Renal cortex interstitium (tissue), 15 donors: ENCODE measurements around the gene RAMACL. TPM values are rescaled to one million over a fixed set of nuclear protein-coding genes. Genes with fewer than 3 reads are reported as not detected.
"Not testable (repeated sequence)": the region's sequence is repeated elsewhere in the genome, so short reads cannot be mapped to it uniquely, and the experiment has no call there.

Experiments
- DNase-seq, 11 donors: peaks; one replicate each; pipeline ENCODE4 v3.0.0-alpha.2; 2013; ENCODE audit warnings: low read depth in 9 of 11, low spot score in 4 of 11; ENCODE audit errors: extremely low read depth in 1 of 11
- long read RNA-seq, 16 experiments: transcript quantifications; one replicate each; lab custom pipeline, GENCODE V29; 2026
- polyA plus RNA-seq, 3 donors: library from polyadenylated mRNA; unstranded; fragments of 120-200 nt; gene quantifications; one replicate each; pipeline ENCODE4 v1.2.1, GENCODE V29; 2013; ENCODE audit not compliant: insufficient read length in 3 of 3

The RAMACL gene
- polyA plus RNA-seq: under 1 TPM; 0.14 to 0.26 (median 0.18) TPM
- long read RNA-seq, donor 1, transcript RAMACL-201 (1 exons, 1,991 nt): major isoform, 35 of 35 reads
- long read RNA-seq, donor 1, partial matches to known transcripts: 0 of 35 reads
- long read RNA-seq, donor 1, other reads (novel, unspliced or antisense): 0 of 35 reads
- long read RNA-seq, donor 2, transcript RAMACL-201 (1 exons, 1,991 nt): major isoform, 27 of 27 reads
- long read RNA-seq, donor 2, partial matches to known transcripts: 0 of 27 reads
- long read RNA-seq, donor 2, other reads (novel, unspliced or antisense): 0 of 27 reads
- long read RNA-seq, donor 3, transcript RAMACL-201 (1 exons, 1,991 nt): major isoform, 47 of 47 reads
- long read RNA-seq, donor 3, partial matches to known transcripts: 0 of 47 reads
- long read RNA-seq, donor 3, other reads (novel, unspliced or antisense): 0 of 47 reads
- long read RNA-seq, donor 4, transcript RAMACL-201 (1 exons, 1,991 nt): major isoform, 30 of 30 reads
- long read RNA-seq, donor 4, partial matches to known transcripts: 0 of 30 reads
- long read RNA-seq, donor 4, other reads (novel, unspliced or antisense): 0 of 30 reads
- long read RNA-seq, donor 5: 0 reads
- long read RNA-seq, donor 6, transcript RAMACL-201 (1 exons, 1,991 nt): major isoform, 27 of 27 reads
- long read RNA-seq, donor 6, partial matches to known transcripts: 0 of 27 reads
- long read RNA-seq, donor 6, other reads (novel, unspliced or antisense): 0 of 27 reads
- long read RNA-seq, donor 7, transcript RAMACL-201 (1 exons, 1,991 nt): major isoform, 48 of 48 reads
- long read RNA-seq, donor 7, partial matches to known transcripts: 0 of 48 reads
- long read RNA-seq, donor 7, other reads (novel, unspliced or antisense): 0 of 48 reads
- long read RNA-seq, donor 8: 0 reads
- long read RNA-seq, donor 9, transcript RAMACL-201 (1 exons, 1,991 nt): major isoform, 27 of 27 reads
- long read RNA-seq, donor 9, partial matches to known transcripts: 0 of 27 reads
- long read RNA-seq, donor 9, other reads (novel, unspliced or antisense): 0 of 27 reads
- long read RNA-seq, donor 10, transcript RAMACL-201 (1 exons, 1,991 nt): major isoform, 37 of 37 reads
- long read RNA-seq, donor 10, partial matches to known transcripts: 0 of 37 reads
- long read RNA-seq, donor 10, other reads (novel, unspliced or antisense): 0 of 37 reads
- long read RNA-seq, donor 11, transcript RAMACL-201 (1 exons, 1,991 nt): major isoform, 26 of 26 reads
- long read RNA-seq, donor 11, partial matches to known transcripts: 0 of 26 reads
- long read RNA-seq, donor 11, other reads (novel, unspliced or antisense): 0 of 26 reads
- long read RNA-seq, donor 12, transcript RAMACL-201 (1 exons, 1,991 nt): major isoform, 27 of 27 reads
- long read RNA-seq, donor 12, partial matches to known transcripts: 0 of 27 reads
- long read RNA-seq, donor 12, other reads (novel, unspliced or antisense): 0 of 27 reads
- long read RNA-seq, donor 13: 0 reads
- long read RNA-seq, donor 14, transcript RAMACL-201 (1 exons, 1,991 nt): major isoform, 36 of 36 reads
- long read RNA-seq, donor 14, partial matches to known transcripts: 0 of 36 reads
- long read RNA-seq, donor 14, other reads (novel, unspliced or antisense): 0 of 36 reads
- long read RNA-seq, donor 15, transcript RAMACL-201 (1 exons, 1,991 nt): major isoform, 7 of 7 reads
- long read RNA-seq, donor 15, partial matches to known transcripts: 0 of 7 reads
- long read RNA-seq, donor 15, other reads (novel, unspliced or antisense): 0 of 7 reads
- long read RNA-seq, donor 16, transcript RAMACL-201 (1 exons, 1,991 nt): major isoform, 75 of 75 reads
- long read RNA-seq, donor 16, partial matches to known transcripts: 0 of 75 reads
- long read RNA-seq, donor 16, other reads (novel, unspliced or antisense): 0 of 75 reads

DNA sequence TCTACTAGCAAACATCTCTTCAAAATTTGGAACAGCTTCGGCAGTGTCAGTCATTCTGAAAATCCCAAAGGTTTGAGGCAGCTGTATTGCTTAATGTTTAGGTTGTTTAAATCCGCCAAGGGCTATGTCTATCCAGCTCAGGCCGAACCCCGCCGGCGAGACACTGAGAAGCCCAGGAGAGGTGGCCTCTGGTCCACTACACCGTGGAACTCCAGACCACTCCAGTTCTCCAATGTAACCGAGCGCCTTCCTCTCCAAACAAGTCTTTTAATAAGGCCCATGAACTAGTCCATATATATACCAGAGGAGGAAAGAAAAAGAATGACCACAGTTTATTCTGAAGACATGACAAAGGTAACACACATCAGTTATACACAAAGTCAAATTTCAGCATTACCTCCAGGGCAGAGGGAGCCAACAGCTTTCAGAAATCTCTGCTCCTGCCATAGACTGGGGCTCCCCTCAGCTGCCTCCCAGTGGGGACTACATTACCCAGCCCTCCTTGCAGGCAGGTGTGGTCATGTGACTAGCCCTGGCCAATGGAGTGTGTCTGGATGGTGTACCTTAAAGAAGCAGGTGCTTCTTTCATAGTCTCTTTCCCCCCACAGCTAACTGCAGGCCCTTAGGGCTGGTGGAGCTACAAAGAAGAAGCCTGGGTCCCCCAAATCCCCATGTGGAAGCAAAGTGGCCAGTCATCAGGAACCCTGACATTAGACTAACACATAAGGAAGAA is at the start of gene RAMACL:
RAMACL (minus strand) TSS at position 255 of the 733 bp plus-strand sequence; CDS start at position 54, 201 bp downstream.
- no peak for DNase-seq

DNA sequence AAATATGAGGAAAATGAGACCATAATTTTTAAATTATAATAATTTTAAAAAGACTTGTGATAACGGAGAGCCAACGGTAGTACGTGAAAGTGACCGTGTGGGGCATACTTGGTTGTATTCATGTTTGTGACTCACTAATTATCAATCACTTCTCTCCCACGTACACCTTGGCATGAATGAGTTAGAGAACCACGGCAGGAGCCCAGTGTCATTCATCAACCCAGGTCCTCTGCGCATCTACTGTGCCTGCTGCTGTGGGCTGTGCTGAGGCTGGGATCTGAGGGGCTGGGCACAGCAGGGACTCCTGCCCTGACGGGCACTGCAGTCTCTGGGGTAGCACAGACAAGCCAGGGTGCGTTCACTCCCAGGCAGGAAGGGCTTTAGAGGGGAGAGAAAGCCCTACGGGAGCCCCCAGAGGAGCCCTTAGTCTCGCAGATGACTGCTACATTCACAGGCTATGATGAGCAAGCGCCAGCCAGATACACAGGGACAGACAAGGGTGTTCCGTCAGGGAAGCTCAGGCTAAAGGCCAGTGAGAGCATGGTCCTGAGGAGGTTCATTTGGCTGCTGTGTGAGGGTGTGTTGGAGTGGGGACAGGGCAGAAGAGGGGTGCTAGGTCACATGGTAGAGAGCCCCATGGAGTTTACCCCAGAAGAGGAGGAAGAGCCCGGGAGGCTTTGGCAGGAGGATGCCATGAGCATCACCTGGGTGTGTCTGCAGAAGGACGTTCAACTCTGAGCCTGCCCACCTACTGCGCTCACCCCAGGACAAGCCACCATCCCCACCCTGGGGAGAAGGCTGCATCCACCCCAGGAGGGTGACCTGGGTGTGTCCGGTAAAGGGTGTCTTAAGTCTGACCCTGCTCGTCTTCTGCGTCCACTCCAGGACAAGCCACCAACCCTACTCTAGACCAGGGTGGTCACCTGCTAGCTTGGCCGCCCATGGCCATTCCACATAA is 48.8 kb upstream of the RAMACL start:
- DNase-seq: no peak

DNA sequence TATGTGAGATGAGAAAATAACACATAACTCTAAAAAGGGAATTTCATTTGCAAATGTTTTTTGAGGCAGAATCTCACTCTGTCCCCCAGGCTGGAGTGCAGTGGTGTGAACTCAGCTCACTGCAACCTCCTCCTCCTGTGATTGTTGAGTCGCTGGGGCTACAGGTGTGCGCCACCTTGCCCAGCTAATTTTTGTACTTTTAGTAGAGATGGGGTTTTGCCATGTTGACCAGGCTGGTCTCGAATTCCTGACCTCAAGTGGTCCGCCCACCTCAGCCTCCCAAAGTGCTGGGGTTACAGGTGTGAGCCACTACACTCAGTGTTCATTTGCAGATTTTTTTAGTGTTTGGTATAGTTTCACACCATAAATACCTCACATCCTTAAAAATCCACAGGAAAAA is 48.1 kb upstream of the RAMACL start:
- DNase-seq: not testable (repeated sequence)

DNA sequence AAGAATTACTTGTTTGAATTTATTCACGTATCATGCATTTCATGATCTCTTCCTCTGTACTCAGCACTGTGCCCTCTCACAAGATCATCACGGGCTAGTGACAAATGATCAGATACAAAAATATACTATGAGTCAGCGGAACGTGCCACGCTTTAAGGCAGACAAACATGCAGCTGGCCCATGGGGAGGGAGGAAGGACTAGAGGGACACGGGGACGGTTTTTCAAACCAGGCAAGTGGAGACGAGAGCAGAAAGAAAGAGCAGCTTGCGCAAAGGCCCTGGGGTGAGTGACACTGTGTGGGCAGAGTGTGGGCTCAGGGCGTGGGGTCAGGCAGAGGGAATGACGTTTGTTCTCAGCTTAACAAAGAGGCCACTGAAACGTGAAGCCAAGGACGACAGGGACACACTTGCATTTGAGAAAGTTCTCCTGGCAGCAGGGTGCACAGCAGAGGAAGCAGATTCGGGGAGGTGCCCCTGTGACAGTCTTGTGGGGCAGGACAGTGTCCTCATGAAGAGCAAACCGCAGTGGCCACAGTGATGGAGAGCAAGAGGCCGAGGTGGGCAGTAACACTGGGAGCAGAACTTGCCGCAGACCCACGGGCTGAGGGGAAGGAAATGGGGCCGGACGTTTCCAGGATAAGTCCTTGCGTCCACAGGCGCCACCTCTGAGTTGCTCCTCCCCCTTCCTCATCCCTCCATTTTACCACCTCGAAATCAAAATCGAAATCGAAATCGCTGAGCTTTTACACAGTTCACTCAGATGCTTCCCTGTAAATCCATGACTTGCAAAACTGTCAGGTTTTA is 47.5 kb upstream of the RAMACL start:
- DNase-seq: no peak

DNA sequence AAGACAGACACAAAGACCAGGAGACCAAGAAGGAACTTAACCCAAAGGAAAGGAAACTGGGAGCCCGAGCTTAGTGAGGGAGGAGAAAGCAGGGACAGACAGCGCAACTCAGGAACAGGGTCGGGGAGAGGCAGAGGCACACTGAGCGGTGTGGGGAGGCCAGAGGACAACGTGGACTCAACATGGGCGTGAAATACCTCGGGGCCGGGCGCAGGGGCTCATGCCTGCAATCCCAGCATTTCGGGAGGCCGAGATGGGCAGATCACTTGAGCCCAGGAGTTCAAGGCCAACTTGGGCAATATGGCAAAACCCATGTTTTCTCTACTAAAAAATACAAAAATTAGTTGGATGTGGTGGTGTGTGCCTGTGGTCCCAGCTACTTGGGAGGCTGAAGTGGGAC is 46.3 kb upstream of the RAMACL start:
- DNase-seq: no peak

DNA sequence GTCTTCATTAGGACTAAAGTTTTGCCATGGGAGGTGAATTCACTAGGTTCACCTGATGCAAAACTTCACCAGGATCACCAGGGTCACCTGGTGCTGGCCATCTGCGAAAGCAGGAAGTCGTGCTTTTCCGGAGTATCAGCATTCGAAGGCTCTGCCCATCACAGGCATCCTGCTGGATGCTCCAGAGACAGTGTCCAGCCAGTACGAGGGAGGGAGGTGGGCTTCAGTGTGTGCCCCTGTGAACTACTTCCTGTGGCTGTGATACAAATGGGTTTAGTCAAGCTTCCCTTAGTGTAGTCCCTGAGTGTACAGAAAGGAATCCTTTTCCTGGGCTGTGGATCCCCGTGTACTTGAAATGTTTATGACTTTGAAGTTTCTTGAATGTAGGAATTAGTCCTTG is 44.0 kb upstream of the RAMACL start:
- no peak for DNase-seq

DNA sequence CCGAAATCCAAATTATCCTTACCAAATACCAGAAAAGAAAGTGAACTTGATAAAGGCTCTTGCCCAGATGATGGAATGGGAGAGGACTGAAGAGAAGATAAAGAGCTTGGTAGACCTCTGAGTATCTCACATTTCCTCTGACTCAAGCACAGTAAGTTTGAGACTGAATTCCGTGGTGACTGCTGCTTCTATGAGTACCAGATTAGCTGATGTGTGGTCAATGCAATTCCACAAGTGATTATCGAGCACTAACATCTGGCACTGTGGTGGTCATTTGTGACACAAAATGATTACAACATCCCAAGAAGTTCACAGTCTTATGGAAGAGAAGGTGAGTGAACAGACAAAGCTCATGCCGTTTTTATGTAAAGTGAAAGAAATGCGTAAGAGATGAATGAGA is 43.1 kb upstream of the RAMACL start:
- no peak for DNase-seq

DNA sequence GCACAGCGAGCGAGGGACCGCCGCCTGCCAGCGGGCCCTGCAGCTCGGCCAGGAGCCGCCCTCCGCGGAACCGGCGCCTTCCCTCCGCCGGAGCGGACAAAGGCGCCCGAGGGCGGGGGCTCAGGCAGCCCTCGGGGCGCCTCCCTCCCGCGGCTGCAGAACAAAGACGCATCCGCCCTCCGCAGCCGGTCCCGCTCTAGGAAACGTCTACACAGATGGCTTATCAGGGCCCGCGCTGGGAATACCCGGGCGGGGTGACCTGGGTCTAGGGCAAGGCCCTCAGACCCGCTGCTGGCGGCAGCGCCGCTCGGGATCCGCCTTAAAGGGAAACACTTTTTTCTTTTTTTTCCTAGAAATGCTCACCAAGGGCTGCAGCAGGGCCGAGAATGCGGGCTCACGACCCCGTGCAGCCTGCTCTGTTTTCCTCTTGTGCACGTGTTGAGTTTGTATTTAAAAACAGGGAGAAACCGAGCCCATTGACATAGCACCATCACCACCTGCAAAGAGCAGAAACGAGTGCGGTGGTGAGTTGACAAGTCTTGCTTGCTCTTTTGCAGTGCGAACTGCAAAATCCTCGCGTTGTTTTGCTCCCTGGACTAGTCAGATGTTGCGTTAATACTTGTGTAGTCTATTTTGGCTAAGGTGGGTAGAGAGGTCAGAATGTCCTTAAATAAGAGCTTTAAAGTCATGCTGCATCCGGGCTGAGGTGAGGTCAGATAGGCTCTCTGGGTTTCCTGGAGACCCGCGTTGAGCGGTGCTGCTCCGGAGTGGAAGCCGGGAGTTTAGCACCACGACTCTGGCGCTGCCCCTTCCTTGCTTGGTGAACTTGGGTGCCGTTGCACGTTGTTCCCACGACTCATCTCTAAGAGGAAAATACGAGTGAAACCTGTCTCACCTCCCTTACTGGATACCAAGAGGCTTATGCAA is 41.7 kb upstream of the RAMACL start:
- peak in 2 of 11 donors; percentile 47 to 60 for DNase-seq

DNA sequence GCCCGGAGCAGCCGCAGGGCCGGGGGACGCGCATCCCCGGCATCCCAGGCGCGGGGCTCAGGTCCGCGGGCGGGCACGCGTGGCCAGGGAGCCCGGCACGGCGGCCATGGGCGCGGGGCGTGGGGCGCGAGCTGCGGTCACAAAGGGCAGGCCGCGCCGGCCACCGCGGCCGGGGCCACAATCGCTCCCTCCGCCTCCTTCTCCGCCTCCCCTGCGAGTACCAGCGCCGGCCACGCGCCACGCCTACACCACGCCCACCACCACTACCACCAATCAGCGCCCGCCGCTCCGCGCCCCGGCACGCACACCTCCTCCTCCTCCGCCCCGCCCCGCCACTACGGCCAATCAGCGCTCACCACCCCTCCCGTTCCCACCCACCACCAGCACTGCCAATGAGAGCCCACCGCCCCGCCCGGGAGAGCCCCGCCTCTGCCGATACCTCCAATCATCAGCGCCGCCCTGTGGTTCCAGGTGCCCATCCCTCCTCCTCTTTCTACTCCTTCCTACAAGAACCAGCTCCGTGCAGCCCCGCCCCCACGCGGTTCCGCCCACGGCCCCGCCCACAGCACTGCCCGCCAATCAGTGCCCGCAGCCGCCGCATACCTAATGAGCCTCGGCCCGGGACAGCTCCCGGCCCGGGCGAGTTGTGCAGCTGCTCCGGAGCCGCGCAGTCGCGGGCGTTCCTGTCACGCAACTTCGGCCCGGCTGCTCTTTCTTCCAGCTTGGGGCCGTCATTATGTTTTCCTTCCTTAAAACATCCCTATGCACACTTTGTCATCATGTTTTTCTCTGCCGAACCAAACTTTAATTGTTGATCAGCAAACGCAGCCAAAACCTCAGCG is 40.8 kb upstream of the RAMACL start, which contains the start of gene RPS6KA2:
RPS6KA2 (minus strand) TSS at position 219 of the 842 bp plus-strand sequence. CDS start 232 bp downstream, outside the sequence.
- peak; percentile 93 to 100 (median 99) for DNase-seq

DNA sequence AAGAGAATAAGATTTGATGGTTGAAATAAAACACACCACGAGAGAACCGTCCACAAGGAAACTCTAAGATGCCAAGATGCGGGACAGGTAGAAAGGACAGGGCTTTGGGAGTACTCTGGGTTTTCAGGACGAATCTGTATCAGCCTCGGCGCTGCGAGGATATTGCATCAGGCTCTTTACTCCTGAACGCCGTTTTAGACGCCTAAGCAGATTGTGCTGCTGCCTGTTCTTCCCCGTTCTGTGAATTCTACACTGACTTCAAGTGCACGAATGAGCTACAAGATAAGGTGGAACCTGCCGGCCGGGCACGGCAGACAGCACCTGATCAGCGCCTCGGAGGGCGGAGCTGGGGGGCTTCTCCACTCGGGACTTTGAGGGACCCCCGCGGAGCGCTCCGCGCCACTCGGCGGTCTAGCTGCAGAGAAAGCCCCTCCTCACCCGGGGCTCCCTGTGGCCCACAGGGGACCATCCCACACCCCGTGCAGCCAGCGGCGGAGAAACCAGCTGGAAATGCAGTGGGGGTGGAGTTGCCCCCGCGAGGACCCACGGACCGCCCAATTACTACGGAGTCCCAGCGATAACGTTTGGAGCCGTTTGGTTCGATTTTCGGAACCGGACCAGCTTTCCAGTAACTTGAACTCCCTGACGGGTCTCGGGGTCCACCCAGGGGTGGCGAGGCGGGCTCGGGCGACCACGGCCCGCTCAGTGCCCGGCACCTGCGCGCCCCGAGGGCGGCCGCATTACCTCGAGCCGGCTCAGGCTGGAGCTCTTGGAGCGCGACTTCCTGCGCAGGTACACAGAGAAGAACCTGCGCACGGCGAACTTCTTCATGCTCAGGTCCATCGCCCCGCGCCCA is 39.9 kb upstream of the RAMACL start:
- no peak for DNase-seq

DNA sequence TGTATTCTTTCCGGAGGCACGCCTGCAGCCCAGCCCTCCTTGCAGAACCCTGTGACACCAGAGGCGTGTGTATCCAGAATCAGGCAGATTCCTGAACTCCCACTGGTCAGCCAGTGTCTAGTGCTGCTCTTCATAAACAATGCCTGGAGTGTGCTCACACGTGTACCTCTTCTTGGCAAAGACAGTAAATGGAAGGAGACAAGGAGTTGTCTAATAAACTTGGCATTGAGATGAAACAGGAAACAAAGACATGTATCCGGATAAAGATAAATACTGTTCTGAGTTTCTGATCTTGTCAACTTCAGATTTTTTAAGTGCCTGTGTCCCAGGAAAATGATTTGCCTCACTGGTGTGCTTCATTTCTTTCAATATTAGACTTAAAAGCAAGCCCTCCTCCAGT is 38.9 kb upstream of the RAMACL start:
- DNase-seq: no peak

DNA sequence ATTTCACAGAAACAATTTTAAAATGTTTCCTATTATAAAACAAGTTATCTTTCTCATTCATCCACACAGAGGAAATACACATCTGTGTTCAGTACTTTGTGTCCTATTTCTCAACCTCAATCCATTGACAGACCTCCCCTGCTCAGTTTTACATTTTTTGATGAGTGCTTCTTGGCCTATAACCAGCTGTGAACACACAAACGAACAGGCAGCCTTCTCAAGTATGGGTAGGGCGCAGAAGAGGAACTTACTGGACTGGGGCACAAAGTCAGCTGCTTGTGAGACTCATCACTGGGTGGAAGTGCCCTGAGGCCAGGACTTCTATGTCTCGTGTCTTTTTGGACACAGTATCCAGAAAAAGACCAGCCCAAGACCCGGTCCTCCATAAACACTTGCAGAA is 37.8 kb upstream of the RAMACL start:
- no peak for DNase-seq

DNA sequence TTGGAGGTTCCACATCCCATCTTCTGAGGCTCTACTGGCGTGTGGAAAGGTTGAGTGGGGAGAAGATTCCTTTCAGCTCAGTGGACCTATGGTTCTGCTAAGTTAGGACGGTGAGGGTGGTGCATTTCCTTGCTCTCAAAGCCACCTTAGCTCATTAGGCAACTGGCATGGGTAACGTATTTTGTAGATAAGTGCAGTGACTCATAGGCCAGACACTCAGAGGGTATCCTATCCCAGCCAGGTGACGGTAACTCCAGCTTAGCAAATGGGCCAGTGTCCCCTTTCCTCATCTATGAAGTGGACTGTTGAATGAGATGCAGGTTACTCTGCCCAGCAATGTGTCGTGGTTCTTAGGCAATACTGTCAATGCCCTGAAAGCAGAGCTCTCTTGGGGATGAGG is 36.8 kb upstream of the RAMACL start:
- DNase-seq: no peak
